ENCODE data around the gene FCHO1. TPM values are rescaled to one million over a fixed set of nuclear protein-coding genes. Genes with fewer than 3 reads are reported as not detected.
A peak's percentile ranks its signal among the peaks of the same experiment; 100 is the strongest.
"Not testable (repeated sequence)": the region's sequence is repeated elsewhere in the genome, so short reads cannot be mapped to it uniquely, and the experiment has no call there.

Gene FCHO1
- total and polyA plus RNA-seq, 9 donors, result 0.38 to 1.3 (median 0.75) TPM

DNA sequence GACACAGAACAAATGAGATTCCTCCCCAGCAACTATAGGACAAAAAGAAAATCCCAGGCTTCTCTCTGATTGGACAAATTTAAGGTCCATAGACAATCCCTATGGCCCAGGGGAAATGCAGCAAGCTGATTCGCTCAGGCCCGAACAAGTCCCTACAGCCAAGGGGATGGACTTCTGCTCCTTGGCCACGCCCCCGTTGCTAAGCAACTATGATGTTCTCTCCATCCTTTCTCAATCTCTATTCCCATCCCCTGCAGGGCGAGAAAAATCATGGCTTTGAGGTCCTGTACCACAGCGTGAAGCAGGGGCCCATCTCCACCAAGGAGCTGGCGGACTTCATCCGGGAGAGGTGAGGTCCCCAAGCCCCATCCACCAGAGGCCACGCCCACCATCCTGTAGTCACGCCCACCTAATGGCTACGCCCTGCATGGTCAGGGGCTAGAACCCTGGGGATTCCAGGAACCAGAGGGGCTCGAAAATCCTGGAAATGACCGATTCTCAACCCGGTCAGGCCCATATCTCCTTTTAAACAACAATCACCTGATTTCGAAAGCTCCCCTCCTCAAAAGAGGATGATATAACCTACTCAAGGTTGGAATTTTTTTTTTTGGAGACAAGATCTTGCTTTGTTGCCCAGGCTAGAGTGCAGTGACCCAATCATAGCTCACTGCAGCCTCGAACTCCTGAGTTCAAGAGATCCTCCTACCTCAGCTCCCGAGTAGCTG is 11.4 kb downstream of the FCHO1 start:
- Histone ChIP-seq H3K4me1 (ENCODE audit: control insufficient read depth, insufficient read depth, low read length) (peaks cover 8% of the 10 kb centered on the region), H3K36me3 (ENCODE audit: control insufficient read depth, insufficient read depth, low read length) (no peaks in the 10 kb centered on the region), H3K27ac (ENCODE audit: low read length) (no peak overlapping the region), H3K27me3 (ENCODE audit: control insufficient read depth, insufficient read depth, low read length) (no peaks in the 10 kb centered on the region), H3K9me3 (replicated peaks; ENCODE audit: control insufficient read depth, low read depth, low read length) (no peaks in the 10 kb centered on the region), H3K4me3 (ENCODE audit: low read length) (no peak overlapping the region)
- 33% methylated on average over 8 of the region's 17 CpGs for WGBS (ENCODE audit: insufficient coverage)
- DNase-seq, result peak; percentile 46

DNA sequence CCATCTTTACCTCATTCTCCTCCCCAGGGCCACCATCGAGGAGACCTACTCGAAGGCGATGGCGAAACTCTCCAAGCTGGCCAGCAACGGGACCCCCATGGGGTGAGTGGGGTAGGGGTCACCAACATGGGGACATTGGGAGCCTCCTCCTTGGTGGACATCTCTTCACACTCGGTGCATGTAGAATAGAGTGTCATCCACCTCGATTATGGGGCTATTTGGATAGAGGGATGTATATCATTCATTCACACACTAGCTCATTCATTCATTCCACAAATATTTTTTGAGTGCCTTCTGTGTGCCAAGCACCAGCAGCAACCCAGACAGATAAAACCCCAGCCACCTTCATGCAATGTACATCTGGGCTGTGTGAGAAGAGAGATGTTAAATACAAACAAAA is 13.1 kb downstream of the FCHO1 start:
- H3K27ac ChIP-seq (ENCODE audit: low read length), result no peak overlapping the region
- WGBS (ENCODE audit: insufficient coverage), result no CpG with 5 or more reads among the region's 7 CpGs
- no peak overlapping the region for H3K4me3 ChIP-seq (ENCODE audit: low read length)
- H3K9me3 ChIP-seq (replicated peaks; ENCODE audit: control insufficient read depth, low read depth, low read length), result no peaks in the 10 kb centered on the region
- no peaks in the 10 kb centered on the region for H3K27me3 ChIP-seq (ENCODE audit: control insufficient read depth, insufficient read depth, low read length)
- no peaks in the 10 kb centered on the region for H3K36me3 ChIP-seq (ENCODE audit: control insufficient read depth, insufficient read depth, low read length)
- H3K4me1 ChIP-seq (ENCODE audit: control insufficient read depth, insufficient read depth, low read length), result peaks cover 8% of the 10 kb centered on the region
- no peak for DNase-seq

DNA sequence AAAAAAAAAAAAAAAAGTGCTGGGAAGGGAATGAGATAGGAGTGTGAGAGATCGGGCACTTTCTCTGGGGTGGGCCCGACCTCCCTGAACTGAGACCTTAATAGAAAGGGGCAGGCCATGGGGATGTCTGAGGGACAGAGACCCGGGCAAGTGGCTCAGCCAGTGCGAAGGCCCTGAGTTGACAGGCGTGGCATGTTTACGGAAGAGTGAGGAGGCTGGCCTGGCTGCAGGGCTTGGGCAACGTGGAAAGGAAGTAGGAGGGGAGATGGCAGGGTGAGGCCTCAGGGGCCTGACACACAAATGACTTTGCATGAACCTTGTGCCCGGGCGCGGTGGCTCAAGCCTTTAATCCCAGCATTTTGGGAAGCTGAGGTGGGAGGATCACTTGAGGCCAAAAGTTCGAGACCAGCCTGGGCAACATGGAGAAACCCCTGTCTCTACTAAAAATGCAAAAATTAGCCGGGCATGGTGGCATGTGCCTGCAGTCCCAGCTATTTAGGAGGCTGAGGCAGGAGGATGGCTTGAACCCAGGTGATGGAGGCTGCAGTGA is 13.9 kb downstream of the FCHO1 start:
- Histone ChIP-seq H3K4me1 (ENCODE audit: control insufficient read depth, insufficient read depth, low read length) (peaks cover 8% of the 10 kb centered on the region), H3K9me3 (replicated peaks; ENCODE audit: control insufficient read depth, low read depth, low read length) (no peaks in the 10 kb centered on the region), H3K36me3 (ENCODE audit: control insufficient read depth, insufficient read depth, low read length) (no peaks in the 10 kb centered on the region), H3K27ac (ENCODE audit: low read length) (no peak overlapping the region), H3K27me3 (ENCODE audit: control insufficient read depth, insufficient read depth, low read length) (no peaks in the 10 kb centered on the region), H3K4me3 (ENCODE audit: low read length) (no peak overlapping the region)
- DNase-seq, result peak; percentile 46
- 64% methylated on average over 9 of the region's 12 CpGs for WGBS (ENCODE audit: insufficient coverage)

DNA sequence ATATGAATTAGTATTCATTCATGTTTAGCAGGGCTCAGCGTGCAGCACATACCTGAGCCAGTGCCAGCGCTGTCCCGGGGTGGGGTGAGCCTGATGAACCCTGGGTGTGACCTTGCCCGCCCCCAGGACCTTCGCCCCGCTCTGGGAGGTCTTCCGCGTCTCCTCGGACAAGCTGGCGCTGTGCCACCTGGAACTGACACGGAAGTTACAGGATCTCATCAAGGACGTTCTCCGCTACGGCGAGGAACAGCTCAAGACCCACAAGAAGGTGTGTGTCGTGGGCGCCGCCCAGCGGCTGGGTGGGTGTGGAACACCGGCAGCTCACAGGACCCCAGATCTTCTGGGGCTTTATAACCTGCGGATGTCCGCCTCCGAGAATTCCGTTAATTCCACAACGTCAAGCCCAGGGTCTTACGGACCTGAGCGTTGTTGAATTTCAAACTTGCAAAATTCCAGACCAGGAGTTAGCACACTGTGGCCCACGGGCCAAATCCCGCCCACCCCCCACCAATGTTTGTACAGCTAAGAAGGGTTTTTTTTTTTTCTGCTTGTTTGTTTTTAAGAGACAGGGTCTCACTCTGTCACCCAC is 15.4 kb downstream of the FCHO1 start:
- Histone ChIP-seq H3K4me1 (ENCODE audit: control insufficient read depth, insufficient read depth, low read length) (peaks cover 8% of the 10 kb centered on the region), H3K27ac (ENCODE audit: low read length) (no peak overlapping the region), H3K36me3 (ENCODE audit: control insufficient read depth, insufficient read depth, low read length) (no peaks in the 10 kb centered on the region), H3K9me3 (replicated peaks; ENCODE audit: control insufficient read depth, low read depth, low read length) (no peaks in the 10 kb centered on the region), H3K4me3 (ENCODE audit: low read length) (no peak overlapping the region), H3K27me3 (ENCODE audit: control insufficient read depth, insufficient read depth, low read length) (no peaks in the 10 kb centered on the region)
- 2% methylated on average over 27 of the region's 29 CpGs for WGBS (ENCODE audit: insufficient coverage)
- peak; percentile 65 for DNase-seq

DNA sequence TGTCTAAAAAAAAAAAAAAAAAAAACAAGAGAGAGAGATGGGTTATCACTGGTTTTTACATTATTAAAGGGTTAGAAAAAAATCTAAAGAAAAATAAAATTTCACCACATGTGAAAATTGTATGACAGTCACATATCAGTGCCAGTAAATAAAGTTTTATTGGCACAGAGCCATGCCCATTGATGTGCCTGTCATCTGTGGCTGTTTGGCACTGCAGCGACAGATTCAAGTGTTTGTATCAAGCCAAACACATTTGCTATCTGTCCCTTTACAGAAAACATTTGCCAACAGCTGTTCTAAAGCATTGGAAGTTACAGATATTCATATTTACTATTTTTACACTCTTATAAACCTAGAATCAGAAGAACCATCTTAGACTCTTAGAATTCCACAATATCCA is 16.3 kb downstream of the FCHO1 start:
- Histone ChIP-seq H3K27ac (ENCODE audit: low read length) (no peak overlapping the region), H3K4me3 (ENCODE audit: low read length) (no peak overlapping the region), H3K36me3 (ENCODE audit: control insufficient read depth, insufficient read depth, low read length) (no peaks in the 10 kb centered on the region), H3K4me1 (ENCODE audit: control insufficient read depth, insufficient read depth, low read length) (peaks cover 8% of the 10 kb centered on the region), H3K9me3 (replicated peaks; ENCODE audit: control insufficient read depth, low read depth, low read length) (no peaks in the 10 kb centered on the region), H3K27me3 (ENCODE audit: control insufficient read depth, insufficient read depth, low read length) (no peaks in the 10 kb centered on the region)
- no peak for DNase-seq
- no CpG with 5 or more reads among the region's 1 CpG for WGBS (ENCODE audit: insufficient coverage)

DNA sequence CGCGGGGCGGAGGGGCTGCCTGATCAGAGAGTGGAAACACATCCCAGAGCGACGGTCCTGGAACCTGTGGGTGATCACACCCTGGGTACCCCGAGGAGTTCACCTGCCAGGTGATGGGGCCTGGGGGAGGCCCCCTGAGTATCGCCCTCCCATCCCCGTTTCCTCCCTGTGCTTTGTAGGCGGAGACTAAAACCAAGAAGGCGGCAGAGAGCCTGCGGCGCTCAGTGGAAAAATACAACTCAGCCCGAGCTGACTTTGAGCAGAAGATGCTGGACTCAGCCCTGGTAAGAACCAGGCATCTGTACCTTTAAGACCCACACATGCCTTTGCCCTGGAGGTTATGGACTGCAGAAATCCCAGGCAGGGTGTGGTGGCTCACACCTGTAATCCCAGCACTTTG is 19.3 kb downstream of the FCHO1 start:
- H3K4me1 ChIP-seq (ENCODE audit: control insufficient read depth, insufficient read depth, low read length), result peaks cover 8% of the 10 kb centered on the region
- H3K9me3 ChIP-seq (replicated peaks; ENCODE audit: control insufficient read depth, low read depth, low read length), result no peaks in the 10 kb centered on the region
- H3K36me3 ChIP-seq (ENCODE audit: control insufficient read depth, insufficient read depth, low read length), result no peaks in the 10 kb centered on the region
- no peak overlapping the region for H3K4me3 ChIP-seq (ENCODE audit: low read length)
- H3K27me3 ChIP-seq (ENCODE audit: control insufficient read depth, insufficient read depth, low read length), result no peaks in the 10 kb centered on the region
- no peak for DNase-seq
- H3K27ac ChIP-seq (ENCODE audit: low read length), result no peak overlapping the region
- 76% methylated on average over 11 of the region's 13 CpGs for WGBS (ENCODE audit: insufficient coverage)

DNA sequence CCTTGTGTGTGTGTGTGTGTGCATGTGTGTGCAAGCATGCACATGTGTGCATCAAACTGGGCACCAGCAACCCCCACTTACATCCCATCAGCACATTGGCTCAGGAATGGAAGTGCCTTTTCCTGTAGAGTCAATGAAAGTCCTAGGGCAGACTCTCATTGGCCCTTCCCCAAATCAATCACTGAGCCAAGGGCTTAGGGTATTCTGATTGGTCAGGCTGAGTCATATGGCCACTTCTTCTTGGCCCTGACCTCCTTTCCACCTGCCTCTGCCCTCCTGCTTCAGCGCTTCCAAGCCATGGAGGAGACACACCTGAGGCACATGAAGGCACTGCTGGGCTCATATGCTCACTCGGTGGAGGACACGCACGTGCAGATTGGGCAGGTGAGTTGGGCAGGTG is 20.9 kb downstream of the FCHO1 start:
- H3K36me3 ChIP-seq (ENCODE audit: control insufficient read depth, insufficient read depth, low read length), result no peaks in the 10 kb centered on the region
- H3K4me3 ChIP-seq (ENCODE audit: low read length), result no peak overlapping the region
- no peak overlapping the region for H3K27ac ChIP-seq (ENCODE audit: low read length)
- no peaks in the 10 kb centered on the region for H3K4me1 ChIP-seq (ENCODE audit: control insufficient read depth, insufficient read depth, low read length)
- no peaks in the 10 kb centered on the region for H3K27me3 ChIP-seq (ENCODE audit: control insufficient read depth, insufficient read depth, low read length)
- no peak for DNase-seq
- no CpG with 5 or more reads among the region's 4 CpGs for WGBS (ENCODE audit: insufficient coverage)
- no peaks in the 10 kb centered on the region for H3K9me3 ChIP-seq (replicated peaks; ENCODE audit: control insufficient read depth, low read depth, low read length)

DNA sequence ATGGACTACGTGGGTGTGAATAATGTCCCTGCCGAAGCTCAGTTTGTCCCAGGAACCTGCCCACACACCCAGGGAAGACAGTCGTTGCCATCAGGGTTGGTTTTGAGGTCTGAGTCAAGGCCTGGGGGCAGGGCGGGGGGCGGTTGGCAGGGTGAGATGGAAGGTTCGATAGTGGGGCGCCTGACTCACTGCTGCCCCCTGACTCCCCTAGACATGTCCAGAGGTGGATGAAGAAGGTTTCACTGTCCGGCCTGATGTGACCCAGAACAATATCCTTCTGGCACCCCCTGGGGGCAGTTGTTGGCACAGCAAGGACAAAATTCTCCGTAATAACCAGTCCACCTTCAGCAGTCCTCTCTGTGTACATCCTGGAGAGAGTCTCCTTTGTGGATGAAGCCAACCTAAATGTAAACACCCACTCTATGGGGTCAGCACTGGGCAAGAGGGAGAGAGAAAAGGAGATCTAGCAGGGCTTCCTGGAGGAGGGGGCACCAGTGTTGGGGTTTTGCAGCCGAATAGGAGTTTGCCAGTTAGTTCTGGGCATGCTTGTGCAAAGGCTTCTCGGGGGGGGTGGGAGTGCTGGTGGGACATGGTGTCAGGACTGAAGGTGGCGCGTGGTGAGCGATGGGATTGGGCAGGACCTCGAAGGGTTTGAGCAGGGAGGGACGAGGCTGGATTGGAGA is 24.1 kb downstream of the FCHO1 start:
- Histone ChIP-seq H3K9me3 (replicated peaks; ENCODE audit: control insufficient read depth, low read depth, low read length) (no peaks in the 10 kb centered on the region), H3K27me3 (ENCODE audit: control insufficient read depth, insufficient read depth, low read length) (peaks cover 16% of the 10 kb centered on the region), H3K27ac (ENCODE audit: low read length) (no peak overlapping the region), H3K4me1 (ENCODE audit: control insufficient read depth, insufficient read depth, low read length) (peaks cover 8% of the 10 kb centered on the region), H3K4me3 (ENCODE audit: low read length) (no peak overlapping the region), H3K36me3 (ENCODE audit: control insufficient read depth, insufficient read depth, low read length) (no peaks in the 10 kb centered on the region)
- 72% methylated on average over 7 of the region's 16 CpGs for WGBS (ENCODE audit: insufficient coverage)
- no peak for DNase-seq

DNA sequence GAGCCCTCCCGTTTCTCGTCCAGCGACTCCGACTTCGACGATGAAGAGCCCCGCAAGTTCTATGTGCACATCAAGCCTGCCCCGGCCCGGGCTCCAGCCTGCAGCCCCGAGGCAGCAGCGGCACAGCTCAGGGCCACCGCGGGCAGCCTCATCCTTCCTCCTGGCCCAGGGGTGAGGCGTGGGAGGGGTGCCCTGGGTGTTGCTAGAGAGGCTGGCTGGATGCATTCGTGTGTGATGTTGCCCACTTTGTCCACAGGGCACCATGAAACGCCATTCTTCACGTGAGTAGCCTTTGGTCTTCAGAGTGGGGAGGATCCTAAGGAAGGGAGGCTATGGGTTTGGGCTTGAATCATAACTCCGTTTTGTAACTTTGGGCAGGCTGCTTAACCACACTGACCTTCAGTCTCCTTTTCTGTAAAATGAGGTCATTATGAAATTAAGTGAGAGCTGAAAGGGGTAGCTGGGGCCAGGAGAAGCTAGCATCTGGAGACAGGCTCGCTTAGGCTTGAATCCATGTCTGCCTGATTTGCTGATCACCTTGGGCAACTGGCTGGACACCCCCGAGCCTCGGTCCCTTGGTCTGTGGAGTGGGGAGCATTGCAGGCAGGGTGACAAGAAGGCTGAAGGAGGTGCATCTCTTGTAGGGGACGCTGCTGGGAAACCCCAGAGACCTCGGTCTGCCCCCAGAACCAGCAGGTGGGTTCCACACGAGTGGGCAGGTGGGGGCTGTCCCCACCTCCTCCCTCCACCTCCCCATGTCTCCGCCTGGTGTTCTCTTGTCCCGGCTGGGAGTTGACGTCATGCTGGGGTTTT is 24.9 kb downstream of the FCHO1 start:
- DNase-seq, result no peak
- no peak overlapping the region for H3K27ac ChIP-seq (ENCODE audit: low read length)
- no peak overlapping the region for H3K4me3 ChIP-seq (ENCODE audit: low read length)
- H3K9me3 ChIP-seq (replicated peaks; ENCODE audit: control insufficient read depth, low read depth, low read length), result no peaks in the 10 kb centered on the region
- H3K27me3 ChIP-seq (ENCODE audit: control insufficient read depth, insufficient read depth, low read length), result peaks cover 16% of the 10 kb centered on the region
- 74% methylated on average over 19 of the region's 27 CpGs for WGBS (ENCODE audit: insufficient coverage)
- H3K4me1 ChIP-seq (ENCODE audit: control insufficient read depth, insufficient read depth, low read length), result peaks cover 8% of the 10 kb centered on the region
- no peaks in the 10 kb centered on the region for H3K36me3 ChIP-seq (ENCODE audit: control insufficient read depth, insufficient read depth, low read length)

DNA sequence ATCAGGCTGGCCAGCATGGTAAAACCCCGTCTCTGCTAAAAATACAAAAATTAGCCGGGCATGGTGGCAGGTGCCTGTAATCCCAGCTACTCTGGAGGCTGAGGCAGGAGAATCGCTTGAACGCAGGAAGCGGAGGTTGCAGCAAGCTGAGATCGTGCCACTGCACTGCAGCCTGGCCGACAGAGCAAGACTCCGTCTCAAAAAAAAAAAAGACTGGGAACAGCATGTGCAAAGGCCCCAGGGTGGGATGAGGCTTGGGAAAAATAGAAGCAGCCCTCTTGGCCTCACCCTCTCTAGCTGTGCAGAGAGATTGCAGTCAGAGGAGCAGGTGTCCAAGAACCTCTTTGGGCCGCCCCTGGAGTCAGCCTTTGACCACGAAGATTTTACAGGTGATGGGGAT is 26.6 kb downstream of the FCHO1 start:
- not testable (repeated sequence) for H3K9me3 ChIP-seq (replicated peaks; ENCODE audit: control insufficient read depth, low read depth, low read length); DNase-seq; H3K27ac ChIP-seq (ENCODE audit: low read length); H3K4me3 ChIP-seq (ENCODE audit: low read length); H3K36me3 ChIP-seq (ENCODE audit: control insufficient read depth, insufficient read depth, low read length); H3K4me1 ChIP-seq (ENCODE audit: control insufficient read depth, insufficient read depth, low read length)
- WGBS (ENCODE audit: insufficient coverage), result 76% methylated on average over 10 of the region's 10 CpGs
- peaks cover 16% of the 10 kb centered on the region for H3K27me3 ChIP-seq (ENCODE audit: control insufficient read depth, insufficient read depth, low read length)

Measured in muscle of leg (tissue), 11 donors.